Activated CD4-positive, alpha-beta T cell treated with anti-CD3 and anti-CD28 coated beads, Interleukin-2, amount 10 ng/mL, durations not matched to agents 24 days and 14 days (primary cell): Measurements from ENCODE around the gene RBKS. TPM values are rescaled to one million over a fixed set of nuclear protein-coding genes. Genes with fewer than 3 reads are reported as not detected.

Source experiments
- DNase-seq: peaks from one replicate; pipeline ENCODE4 v3.0.0; 2022
- H3K27ac Mint-ChIP-seq: one replicate; pipeline ENCODE4 v1.8.0; 2022; ENCODE audit warnings: mild to moderate bottlenecking, mixed read lengths
- H3K27me3 Mint-ChIP-seq: one replicate; pipeline ENCODE4 v1.8.0; 2022; ENCODE audit warnings: mixed read lengths
- H3K36me3 Mint-ChIP-seq: one replicate; pipeline ENCODE4 v1.8.0; 2022; ENCODE audit warnings: low read depth, mild to moderate bottlenecking, mixed read lengths
- H3K4me1 Mint-ChIP-seq: one replicate; pipeline ENCODE4 v1.8.0; 2021; ENCODE audit warnings: mixed read lengths
- H3K4me3 Mint-ChIP-seq: one replicate; pipeline ENCODE4 v1.8.0; 2022; ENCODE audit warnings: mild to moderate bottlenecking, moderate library complexity, mixed read lengths
- H3K9me3 Mint-ChIP-seq: one replicate; pipeline ENCODE4 v1.8.0; 2021; ENCODE audit warnings: mixed read lengths
- intact Hi-C: fragments of 100-400 bp; cut with micrococcal nuclease; formaldehyde crosslinking; loops from one replicate; pipeline ENCODE4 v1.15.1; 2023
- total RNA-seq: library from RNA; stranded (reverse); gene quantifications from 2 replicates; pipeline ENCODE4 v1.2.3, GENCODE V29; 2022

RBKS gene
- total RNA-seq, 1 donor from 2014 or later, result 1.4 TPM

DNA sequence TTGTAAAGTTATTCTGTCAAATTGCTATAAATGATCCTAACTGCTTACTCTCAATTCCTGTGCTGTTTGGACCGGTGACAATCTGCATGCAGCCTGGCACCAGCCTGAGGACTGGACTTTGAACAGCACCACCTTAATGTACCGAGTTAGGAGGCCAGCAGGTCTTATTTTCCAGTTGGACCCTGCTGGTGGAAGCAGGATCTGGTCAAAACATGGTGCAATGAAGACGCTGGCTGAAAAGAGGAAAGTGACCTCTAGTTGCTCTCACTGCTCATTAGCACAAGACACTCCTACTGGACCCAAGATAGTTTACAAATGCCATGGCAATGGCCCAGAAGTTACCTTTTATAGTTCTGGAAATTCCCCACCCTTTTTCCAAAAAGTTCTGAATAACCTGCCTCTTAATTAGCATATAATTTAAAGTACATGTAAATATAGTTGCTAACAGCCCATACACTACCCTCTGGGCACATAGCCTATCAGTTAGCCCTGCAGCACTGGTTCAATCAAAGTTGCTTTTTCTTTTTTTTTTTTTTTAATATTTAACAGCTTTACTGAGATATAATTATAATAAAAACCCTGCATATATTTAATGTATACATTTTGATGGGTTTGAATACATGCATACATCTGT lies 35.8 kb downstream of the RBKS start:
- intact Hi-C loops, result no loop called here
- Mint-ChIP-seq H3K36me3 (peaks cover 3% of the 10 kb centered on the region), H3K27ac (no peak overlapping the region), H3K4me3 (no peak overlapping the region), H3K4me1 (peaks cover 16% of the 10 kb centered on the region), H3K27me3 (no peaks in the 10 kb centered on the region), H3K9me3 (peaks cover 13% of the 10 kb centered on the region)
- no peak for DNase-seq

DNA sequence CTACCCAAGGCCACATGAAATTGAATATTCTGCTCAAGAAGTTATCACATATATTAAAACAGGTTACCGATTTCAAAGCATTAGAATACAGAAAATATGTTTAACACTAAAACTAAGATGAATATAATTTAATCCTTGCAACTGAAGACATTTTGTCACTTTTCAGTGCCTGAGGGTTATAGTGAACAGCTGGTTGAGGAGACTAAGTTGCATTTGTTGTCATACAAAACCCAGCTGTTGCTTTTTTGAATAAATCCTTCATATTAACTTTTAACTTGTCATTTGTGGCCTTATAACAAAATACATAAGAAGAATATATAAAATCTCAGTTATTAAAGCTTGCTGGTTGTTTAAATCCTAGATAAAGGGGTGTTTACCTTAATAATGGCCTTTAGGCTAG lies 37.5 kb downstream of the RBKS start:
- no peak for DNase-seq
- Mint-ChIP-seq H3K27ac (no peak overlapping the region), H3K9me3 (peaks cover 6% of the 10 kb centered on the region)

DNA sequence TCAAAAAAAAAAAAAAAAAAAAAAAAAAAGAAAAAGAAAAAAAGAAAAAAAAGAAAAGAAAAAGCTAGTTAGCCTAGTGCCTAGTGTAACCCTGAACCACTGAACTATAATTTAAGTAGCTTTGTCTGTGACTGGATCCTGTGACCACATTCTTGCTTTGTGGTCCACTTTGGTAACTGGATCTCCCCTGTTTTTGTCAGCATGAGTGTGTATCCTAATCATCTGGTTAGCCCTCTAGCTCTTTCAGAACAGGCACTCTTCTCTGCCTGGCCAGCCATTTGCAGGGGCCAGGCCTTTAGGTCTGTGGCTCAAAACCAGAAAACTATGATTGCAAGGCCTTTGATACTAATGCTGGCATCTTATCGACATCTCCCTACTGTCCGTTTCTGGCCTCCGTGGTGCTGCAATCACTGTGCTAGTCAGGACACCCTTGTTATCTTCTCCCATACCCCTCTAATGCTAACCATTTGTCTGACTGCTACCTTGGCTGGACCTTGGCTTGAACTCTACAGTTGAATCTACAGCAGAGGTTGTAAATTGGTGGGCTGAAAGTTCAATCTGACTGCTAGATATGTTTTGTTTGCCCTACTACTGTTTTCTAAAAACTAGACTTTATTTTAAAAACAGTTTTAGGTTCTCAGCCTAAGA lies 40.5 kb downstream of the RBKS start:
- Mint-ChIP-seq H3K27ac (no peak overlapping the region), H3K4me1 (no peaks in the 10 kb centered on the region), H3K27me3 (no peaks in the 10 kb centered on the region), H3K9me3 (no peaks in the 10 kb centered on the region), H3K4me3 (no peak overlapping the region), H3K36me3 (no peaks in the 10 kb centered on the region)
- no peak for DNase-seq
- intact Hi-C loops, result no loop called here

More for the DNA sequence above, 37.5 kb downstream of the RBKS start:
- peaks cover 3% of the 10 kb centered on the region for H3K36me3 Mint-ChIP-seq
- no peak overlapping the region for H3K4me3 Mint-ChIP-seq
- intact Hi-C loops, result no loop called here
- peaks cover 13% of the 10 kb centered on the region for H3K4me1 Mint-ChIP-seq
- no peaks in the 10 kb centered on the region for H3K27me3 Mint-ChIP-seq

DNA sequence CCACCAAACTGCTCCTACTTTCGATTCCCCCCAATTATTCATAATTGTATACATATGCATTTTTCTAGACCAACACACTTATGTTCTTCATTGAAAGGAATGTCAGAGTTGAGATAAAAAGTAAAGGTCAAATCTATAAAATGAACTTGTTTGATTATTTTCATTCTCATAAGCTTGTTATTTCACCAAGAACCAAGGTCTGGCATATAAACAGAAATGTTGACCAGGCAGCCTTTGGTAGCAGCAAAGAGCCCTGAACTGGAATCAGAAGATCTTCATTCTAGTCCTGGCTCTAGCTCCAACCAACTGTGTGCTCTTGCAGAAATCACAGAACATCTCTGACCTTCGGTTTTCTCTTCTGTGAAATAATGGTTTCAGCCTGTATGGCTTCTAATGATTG lies 42.9 kb downstream of the RBKS start:
- Mint-ChIP-seq H3K4me1 (no peaks in the 10 kb centered on the region), H3K36me3 (no peaks in the 10 kb centered on the region), H3K27ac (no peak overlapping the region), H3K9me3 (no peaks in the 10 kb centered on the region), H3K27me3 (no peaks in the 10 kb centered on the region), H3K4me3 (no peak overlapping the region)
- DNase-seq, result no peak
- intact Hi-C loops, result no loop called here

DNA sequence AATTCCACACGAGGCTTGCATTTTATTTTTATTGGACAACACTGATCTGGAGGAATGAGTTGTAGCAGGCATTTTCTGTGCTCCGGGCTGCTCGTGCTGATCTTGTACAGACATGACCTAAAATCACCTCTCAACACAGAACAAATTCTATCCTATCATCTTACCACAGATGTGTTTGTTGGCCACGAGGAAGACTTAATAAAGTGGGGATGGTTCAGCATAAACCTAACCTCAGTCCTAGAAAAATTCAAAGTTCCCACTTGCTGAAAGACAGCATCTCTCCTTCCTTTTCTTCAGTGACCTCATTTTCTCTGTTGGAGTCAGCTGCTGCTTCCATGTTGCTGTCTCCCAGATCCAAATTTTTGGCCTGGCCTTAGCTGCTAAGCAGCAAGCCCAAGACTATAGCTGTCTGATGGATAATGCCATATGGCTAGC lies 45.3 kb downstream of the RBKS start:
- no peak overlapping the region for H3K4me3 Mint-ChIP-seq
- H3K36me3 Mint-ChIP-seq, result no peaks in the 10 kb centered on the region
- DNase-seq, result no peak
- intact Hi-C loops, result no loop called here
- no peak overlapping the region for H3K27ac Mint-ChIP-seq
- no peaks in the 10 kb centered on the region for H3K4me1 Mint-ChIP-seq
- H3K9me3 Mint-ChIP-seq, result no peaks in the 10 kb centered on the region
- no peaks in the 10 kb centered on the region for H3K27me3 Mint-ChIP-seq

DNA sequence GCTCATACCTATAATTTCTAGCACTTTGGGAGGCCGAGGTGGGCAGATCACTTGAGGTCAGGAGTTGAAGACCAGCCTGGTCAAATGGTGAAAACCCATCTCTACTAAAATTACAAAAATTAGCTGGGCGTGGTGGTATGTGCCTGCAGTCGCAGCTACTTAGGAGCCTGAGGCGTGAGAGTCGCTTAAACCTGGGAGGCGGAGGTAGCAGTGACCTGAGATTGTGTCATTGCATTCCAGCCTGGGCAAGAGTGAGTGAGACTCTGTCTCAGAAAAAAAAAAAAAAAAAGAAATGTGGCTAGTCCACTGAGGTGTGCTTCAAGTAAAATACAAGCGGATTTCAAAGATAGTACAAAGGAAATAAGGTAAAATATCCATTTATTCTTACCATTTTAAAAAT lies 46.2 kb downstream of the RBKS start:
- Mint-ChIP-seq H3K27ac (no peak overlapping the region), H3K4me3 (no peak overlapping the region), H3K9me3 (no peaks in the 10 kb centered on the region), H3K36me3 (no peaks in the 10 kb centered on the region), H3K4me1 (no peaks in the 10 kb centered on the region), H3K27me3 (no peaks in the 10 kb centered on the region)
- intact Hi-C loops, result no loop called here
- DNase-seq, result no peak

DNA sequence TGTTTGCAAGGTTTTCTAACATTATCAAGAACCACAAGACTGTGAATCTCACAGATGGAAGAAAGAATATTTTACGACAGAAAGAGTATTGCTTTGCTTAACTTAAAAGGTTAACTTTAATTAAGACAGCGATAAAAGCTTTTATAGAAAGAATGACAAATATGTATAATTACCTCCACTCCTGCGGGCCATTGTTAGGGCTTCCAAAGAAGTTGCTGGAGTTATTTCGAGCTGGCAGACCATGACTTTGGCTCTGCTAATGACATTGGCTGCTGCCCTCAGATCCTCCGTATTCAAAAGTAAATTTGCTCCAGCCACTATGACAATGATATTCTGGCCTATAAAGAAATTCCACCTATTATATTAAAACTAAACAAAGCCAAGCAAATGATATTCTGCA lies 47.3 kb downstream of the RBKS start:
- no peaks in the 10 kb centered on the region for H3K27me3 Mint-ChIP-seq
- no peaks in the 10 kb centered on the region for H3K9me3 Mint-ChIP-seq
- no peaks in the 10 kb centered on the region for H3K4me1 Mint-ChIP-seq
- no peak overlapping the region for H3K4me3 Mint-ChIP-seq
- intact Hi-C loops, result no loop called here
- no peak for DNase-seq
- no peak overlapping the region for H3K27ac Mint-ChIP-seq
- H3K36me3 Mint-ChIP-seq, result no peaks in the 10 kb centered on the region

DNA sequence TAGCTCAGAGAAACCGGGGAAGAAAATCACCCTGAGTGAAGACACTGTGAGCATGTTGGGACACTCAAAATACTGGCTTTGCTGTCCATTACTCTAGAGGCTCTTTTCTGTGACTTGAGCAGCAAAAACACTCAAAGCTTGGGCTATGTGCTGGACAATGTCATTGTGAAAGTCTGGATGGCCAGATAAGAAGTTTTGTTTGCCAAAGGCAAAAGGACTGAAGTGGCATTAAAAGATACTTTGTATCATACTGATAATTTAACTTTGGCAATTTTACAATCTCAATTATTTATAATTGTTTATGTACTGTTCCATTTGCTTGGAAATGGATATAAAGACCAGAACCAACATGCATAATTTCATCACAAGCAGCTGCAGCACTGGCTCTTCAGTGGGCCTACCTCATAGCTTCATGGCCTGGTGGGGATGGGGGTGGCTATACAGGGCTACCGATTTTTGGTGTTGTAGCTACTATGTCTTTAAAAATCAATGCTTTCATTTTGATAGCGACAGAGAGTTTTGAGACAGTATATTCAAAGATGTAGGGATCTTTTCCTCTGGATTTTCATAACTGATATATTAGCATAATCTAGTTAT lies 51.1 kb downstream of the RBKS start:
- Mint-ChIP-seq H3K9me3 (no peaks in the 10 kb centered on the region), H3K4me1 (no peaks in the 10 kb centered on the region), H3K27me3 (no peaks in the 10 kb centered on the region), H3K36me3 (no peaks in the 10 kb centered on the region), H3K27ac (no peak overlapping the region), H3K4me3 (no peak overlapping the region)
- DNase-seq, result no peak
- intact Hi-C loops, result no loop called here

DNA sequence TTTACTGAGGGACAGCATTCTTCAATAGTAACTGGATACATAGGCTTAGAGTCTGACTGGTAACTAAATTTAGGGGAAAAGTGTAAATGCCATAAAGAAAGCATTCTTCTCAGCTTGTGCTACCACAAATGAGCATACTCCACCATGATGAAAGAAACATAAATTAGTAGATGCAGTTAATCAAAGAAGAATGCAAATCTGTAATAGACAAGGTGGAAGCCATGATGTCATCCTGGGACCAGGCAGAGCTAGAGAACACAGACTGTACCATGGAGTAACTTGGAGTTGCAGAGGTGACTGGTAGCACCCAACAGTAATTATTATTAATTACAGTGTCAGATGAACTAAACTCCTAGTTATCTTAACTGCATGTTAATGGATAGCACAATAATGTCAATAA lies 51.7 kb downstream of the RBKS start:
- Mint-ChIP-seq H3K9me3 (no peaks in the 10 kb centered on the region), H3K27ac (no peak overlapping the region), H3K36me3 (no peaks in the 10 kb centered on the region), H3K4me3 (no peak overlapping the region), H3K27me3 (no peaks in the 10 kb centered on the region), H3K4me1 (no peaks in the 10 kb centered on the region)
- no peak for DNase-seq
- intact Hi-C loops, result no loop called here

DNA sequence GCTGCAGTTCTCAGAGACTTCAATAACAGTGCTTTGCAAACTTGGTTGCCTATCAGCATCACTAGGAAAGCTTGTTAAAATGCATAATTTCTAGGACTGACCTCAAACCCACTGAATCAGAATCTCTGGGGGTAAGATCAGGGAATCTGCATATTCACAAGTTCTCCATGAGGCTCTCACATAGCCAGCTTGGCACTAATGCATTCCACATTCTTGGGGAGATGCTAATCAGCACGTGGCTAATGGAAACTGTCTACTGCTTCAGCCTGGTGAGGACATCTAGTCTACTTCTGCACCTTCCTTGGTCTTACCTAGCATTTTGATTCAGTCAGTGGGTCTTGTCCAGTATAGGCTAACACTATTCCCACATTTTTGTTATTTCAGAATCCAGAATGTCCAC lies 56.3 kb downstream of the RBKS start:
- intact Hi-C loops, result no loop called here
- Mint-ChIP-seq H3K4me1 (no peaks in the 10 kb centered on the region), H3K36me3 (peaks cover 3% of the 10 kb centered on the region), H3K27ac (no peak overlapping the region), H3K27me3 (no peaks in the 10 kb centered on the region), H3K9me3 (no peaks in the 10 kb centered on the region), H3K4me3 (no peak overlapping the region)
- no peak for DNase-seq

DNA sequence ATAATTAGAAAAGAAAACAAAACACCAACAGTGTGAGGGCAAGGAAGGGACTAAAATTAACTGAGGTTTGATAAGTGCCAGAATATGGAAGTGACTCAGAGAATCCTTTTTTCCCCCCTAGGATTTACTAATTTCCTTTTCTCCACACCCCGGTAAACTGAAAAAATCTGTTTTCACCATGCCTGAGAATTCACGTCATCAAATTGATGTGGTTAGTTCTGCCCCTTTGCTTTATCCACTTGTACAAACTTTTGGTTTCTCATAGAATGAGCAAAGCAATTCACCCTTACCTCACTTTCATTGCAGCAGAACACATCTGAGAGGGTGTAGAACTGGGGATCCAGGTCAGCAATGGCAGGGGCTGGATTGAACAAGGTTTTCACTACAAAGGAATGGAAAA lies 57.8 kb downstream of the RBKS start:
- Mint-ChIP-seq H3K27ac (no peak overlapping the region), H3K36me3 (peaks cover 3% of the 10 kb centered on the region), H3K27me3 (no peaks in the 10 kb centered on the region), H3K4me3 (no peak overlapping the region), H3K9me3 (no peaks in the 10 kb centered on the region), H3K4me1 (no peaks in the 10 kb centered on the region)
- DNase-seq, result no peak
- intact Hi-C loops, result no loop called here

DNA sequence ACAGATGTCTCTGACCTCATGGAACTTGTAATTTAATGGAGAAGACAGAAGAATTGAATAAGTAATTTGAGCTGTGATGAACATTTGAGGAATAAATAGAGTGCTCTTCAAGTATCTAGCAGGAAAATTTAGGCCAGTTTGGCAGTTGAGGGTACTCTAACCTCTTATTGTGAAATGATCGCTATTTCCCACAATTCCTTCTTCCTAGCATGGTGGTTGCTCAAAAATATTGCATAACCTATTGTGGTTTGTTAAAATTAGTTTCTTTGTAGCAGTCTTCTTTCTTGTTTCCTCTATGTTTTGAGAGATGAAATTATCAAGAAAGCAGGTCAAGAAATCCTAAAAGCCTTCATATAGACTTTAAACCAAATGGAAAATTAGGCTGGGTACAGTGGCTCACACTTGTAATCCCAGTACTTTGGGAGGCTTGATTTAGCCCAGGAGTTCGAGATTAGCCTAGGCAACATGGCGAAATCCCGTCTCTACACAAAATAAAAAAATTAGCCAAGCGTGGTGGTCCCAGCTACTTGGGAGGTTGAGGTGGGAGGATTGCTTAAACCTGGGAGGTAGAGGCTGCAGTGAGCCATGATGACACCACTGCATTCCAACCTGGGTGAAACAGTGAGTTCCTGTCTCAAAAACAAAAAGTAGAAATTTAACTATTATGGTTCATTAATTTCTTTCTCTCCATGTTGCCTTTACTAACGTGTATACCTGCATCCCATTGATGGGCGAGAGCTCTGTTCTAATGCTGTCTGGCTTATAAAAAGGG lies 58.7 kb downstream of the RBKS start:
- Mint-ChIP-seq H3K9me3 (no peaks in the 10 kb centered on the region), H3K4me1 (no peaks in the 10 kb centered on the region), H3K4me3 (no peak overlapping the region), H3K27ac (no peak overlapping the region), H3K36me3 (peaks cover 3% of the 10 kb centered on the region), H3K27me3 (no peaks in the 10 kb centered on the region)
- no peak for DNase-seq
- intact Hi-C loops, result no loop called here

DNA sequence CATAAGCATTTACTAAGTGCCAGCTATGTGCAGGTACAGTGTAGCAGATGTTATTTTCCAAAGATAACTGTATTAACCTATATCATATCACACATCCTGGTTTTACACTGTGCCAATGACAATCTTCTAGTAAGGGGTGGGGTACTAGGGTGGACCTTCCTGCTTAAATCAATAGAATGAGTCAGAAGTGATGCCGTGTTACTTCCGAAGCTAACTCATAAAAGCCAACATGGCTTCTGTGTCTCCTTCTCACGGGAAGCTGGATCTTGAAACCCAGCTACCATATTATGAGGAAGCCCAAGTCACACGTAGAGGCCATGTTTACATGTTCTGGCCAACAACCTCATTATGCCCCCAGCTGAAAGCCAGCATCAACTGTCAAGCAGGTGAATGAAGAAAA lies 59.5 kb downstream of the RBKS start:
- intact Hi-C loops, result no loop called here
- Mint-ChIP-seq H3K4me1 (no peaks in the 10 kb centered on the region), H3K27me3 (no peaks in the 10 kb centered on the region), H3K9me3 (no peaks in the 10 kb centered on the region), H3K4me3 (no peak overlapping the region), H3K36me3 (peaks cover 3% of the 10 kb centered on the region), H3K27ac (no peak overlapping the region)
- no peak for DNase-seq

DNA sequence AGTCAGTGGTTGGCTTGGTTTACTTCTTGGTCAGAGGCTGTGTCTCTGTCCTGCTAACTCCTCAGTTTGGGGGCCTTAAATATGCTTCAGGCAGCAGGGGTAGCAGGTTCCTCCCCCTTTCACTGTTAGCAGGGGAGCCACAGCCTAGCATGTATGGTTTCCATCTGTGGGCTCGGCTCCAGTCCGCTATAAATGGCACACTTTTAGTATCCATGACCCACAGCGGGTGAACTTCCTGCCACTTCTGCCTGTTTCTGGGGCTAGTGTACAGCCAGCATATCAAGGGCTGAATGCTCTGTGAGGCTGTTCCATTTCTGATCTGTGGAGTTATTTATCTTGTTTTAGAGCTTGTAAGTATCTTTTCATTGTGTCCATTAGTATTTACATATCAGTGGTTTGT lies 60.4 kb downstream of the RBKS start:
- DNase-seq, result no peak
- peaks cover 4% of the 10 kb centered on the region for H3K9me3 Mint-ChIP-seq
- no peak overlapping the region for H3K4me3 Mint-ChIP-seq
- no peaks in the 10 kb centered on the region for H3K27me3 Mint-ChIP-seq
- H3K4me1 Mint-ChIP-seq, result no peaks in the 10 kb centered on the region
- H3K36me3 Mint-ChIP-seq, result peaks cover 3% of the 10 kb centered on the region
- intact Hi-C loops, result no loop called here
- H3K27ac Mint-ChIP-seq, result no peak overlapping the region
